Right lung (tissue), 5 donors: ENCODE results near the gene SPATA46. TPM values are rescaled to one million over a fixed set of nuclear protein-coding genes. Genes with fewer than 3 reads are reported as not detected.

ENCODE experiments used
- polyA plus RNA-seq, 5 donors: library from polyadenylated mRNA; unstranded; fragments of 120-200 nt; gene quantifications; one replicate each; pipeline versions ENCODE4 v1.2.1 to v1.2.3, GENCODE V29; 2013; ENCODE audit warnings: inconsistent platforms in 1 of 5, low replicate concordance in 1 of 5; ENCODE audit not compliant: insufficient read length in 5 of 5, insufficient read depth in 1 of 5

Gene SPATA46
- polyA plus RNA-seq, 5 donors: 0.32 to 0.76 (median 0.36) TPM

Other genes starting within 250 kb of the SPATA46 start
- 1 to 10 TPM; 3.7 to 5.5 (median 4.3) TPM for gene C1orf226, start 4.9 kb upstream of the SPATA46 start, polyA plus RNA-seq
- 1 to 10 TPM in 2 of 5 donors, under 1 TPM in 3; 0.23 to 1.1 (median 0.94) TPM for gene SH2D1B, start 35.3 kb upstream of the SPATA46 start, polyA plus RNA-seq
- gene UHMK1, start 121.0 kb upstream of the SPATA46 start, polyA plus RNA-seq: 10 to 100 TPM; 25.6 to 36.0 (median 34.4) TPM
- gene UAP1, start 184.9 kb upstream of the SPATA46 start, polyA plus RNA-seq: 10 to 100 TPM; 34.1 to 43.1 (median 38.5) TPM